ENCODE measurements around the gene SMLR1.

SMLR1 gene

DNA sequence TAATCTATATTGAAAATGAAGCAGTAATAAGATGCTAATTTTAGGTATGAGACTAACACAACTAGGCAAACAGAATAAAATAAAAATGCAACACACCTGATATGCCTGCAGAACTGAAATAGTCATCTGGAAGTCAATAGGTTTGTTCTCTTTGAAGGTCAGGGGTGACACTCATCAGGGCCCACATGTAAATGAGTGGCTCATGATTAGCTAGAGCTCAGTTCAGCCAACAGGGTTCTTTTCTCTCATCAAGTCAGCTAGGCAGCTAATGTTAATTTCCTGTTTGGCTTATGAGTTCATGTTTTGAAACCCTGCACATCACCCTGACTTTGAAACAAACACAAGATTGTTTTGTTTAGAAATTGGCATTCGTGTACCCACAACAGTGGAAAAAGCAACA lies 23.8 kb downstream of the SMLR1 start:
- H3K4me3 ChIP-seq (ENCODE audit: low read length, poor library complexity, severe bottlenecking) = no peak overlapping the region
- H3F3A ChIP-seq (ENCODE audit: low read depth) = no peaks in the 10 kb centered on the region
- no peak overlapping the region for H2AFZ ChIP-seq (ENCODE audit: low read length)
- no peaks in the 10 kb centered on the region for H3K79me2 ChIP-seq (ENCODE audit: insufficient read depth, low read length)
- no peak overlapping the region for H3K4me2 ChIP-seq (ENCODE audit: low read depth, low read length, poor library complexity, severe bottlenecking)
- H4K20me1 ChIP-seq (ENCODE audit: insufficient read depth, low read length, poor library complexity, severe bottlenecking) = no peaks in the 10 kb centered on the region
- H3K9me2 ChIP-seq (replicated peaks; ENCODE audit: low read depth, low read length) = no peaks in the 10 kb centered on the region
- H3K36me3 ChIP-seq (ENCODE audit: insufficient read depth, low read length) = peaks cover 4% of the 10 kb centered on the region; the same call in 1 of the 2 replicates
- peaks cover 10% of the 10 kb centered on the region for H3K4me1 ChIP-seq (ENCODE audit: insufficient read depth, low read length, poor library complexity, severe bottlenecking)
- no peak overlapping the region for H3K9ac ChIP-seq (ENCODE audit: low read depth, low read length, poor library complexity, severe bottlenecking)
- H3K27me3 ChIP-seq (ENCODE audit: insufficient read depth, low read length, poor library complexity, severe bottlenecking) = no peaks in the 10 kb centered on the region
- TF ChIP-seq EZH2phosphoT487 (IDR thresholded peaks at IDR 0.05; ENCODE audit: borderline replicate concordance) = no peak
- TF ChIP-seq, protein P1, sequence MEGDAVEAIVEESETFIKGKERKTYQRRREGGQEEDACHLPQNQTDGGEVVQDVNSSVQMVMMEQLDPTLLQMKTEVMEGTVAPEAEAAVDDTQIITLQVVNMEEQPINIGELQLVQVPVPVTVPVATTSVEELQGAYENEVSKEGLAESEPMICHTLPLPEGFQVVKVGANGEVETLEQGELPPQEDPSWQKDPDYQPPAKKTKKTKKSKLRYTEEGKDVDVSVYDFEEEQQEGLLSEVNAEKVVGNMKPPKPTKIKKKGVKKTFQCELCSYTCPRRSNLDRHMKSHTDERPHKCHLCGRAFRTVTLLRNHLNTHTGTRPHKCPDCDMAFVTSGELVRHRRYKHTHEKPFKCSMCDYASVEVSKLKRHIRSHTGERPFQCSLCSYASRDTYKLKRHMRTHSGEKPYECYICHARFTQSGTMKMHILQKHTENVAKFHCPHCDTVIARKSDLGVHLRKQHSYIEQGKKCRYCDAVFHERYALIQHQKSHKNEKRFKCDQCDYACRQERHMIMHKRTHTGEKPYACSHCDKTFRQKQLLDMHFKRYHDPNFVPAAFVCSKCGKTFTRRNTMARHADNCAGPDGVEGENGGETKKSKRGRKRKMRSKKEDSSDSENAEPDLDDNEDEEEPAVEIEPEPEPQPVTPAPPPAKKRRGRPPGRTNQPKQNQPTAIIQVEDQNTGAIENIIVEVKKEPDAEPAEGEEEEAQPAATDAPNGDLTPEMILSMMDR (conservative IDR thresholded peaks at IDR 0.05; ENCODE audit: low read length) = no peak
- H3K9me3 ChIP-seq (ENCODE audit: insufficient read depth, low read depth, low read length) = no peaks in the 10 kb centered on the region

DNA sequence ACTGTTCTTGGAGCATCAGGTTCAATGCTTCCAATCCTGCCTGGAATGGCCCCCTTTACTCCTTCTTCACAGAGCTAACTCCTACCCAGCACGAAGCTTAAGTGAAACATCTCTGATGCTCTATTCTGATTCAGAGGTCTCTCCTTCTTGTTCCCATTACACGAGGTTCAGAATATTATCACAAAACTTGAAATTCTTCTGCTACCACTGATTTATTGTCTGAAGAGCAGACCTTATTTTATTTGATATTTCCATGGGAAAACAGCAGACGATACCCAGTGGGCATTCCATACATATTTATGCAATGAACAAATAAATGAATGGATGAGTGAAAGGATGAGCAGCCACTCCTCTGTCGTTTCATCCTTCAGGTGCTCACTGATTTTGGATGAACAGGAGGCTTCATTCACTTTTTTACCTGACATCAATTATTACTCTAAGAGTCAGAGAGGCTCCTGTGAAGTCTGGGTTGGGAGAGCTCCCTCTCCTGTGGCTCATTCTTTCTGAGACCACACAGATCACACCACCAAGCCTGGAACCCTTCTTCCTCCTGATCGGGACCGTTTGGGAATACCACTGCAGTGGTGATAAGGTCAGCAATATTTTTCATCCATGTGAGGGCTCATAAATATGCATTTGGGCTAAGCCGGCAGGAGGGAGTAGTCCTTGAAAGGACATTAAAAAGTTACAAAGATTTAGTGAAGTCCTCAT lies 25.8 kb downstream of the SMLR1 start:
- Histone ChIP-seq H3K27me3 (ENCODE audit: insufficient read depth, low read length, poor library complexity, severe bottlenecking) (no peaks in the 10 kb centered on the region), H2AFZ (ENCODE audit: low read length) (no peak overlapping the region), H3K36me3 (ENCODE audit: insufficient read depth, low read length) (peaks cover 4% of the 10 kb centered on the region; the same call in 1 of the 2 replicates), H3K9me3 (ENCODE audit: insufficient read depth, low read depth, low read length) (no peaks in the 10 kb centered on the region), H3K79me2 (ENCODE audit: insufficient read depth, low read length) (no peaks in the 10 kb centered on the region), H4K20me1 (ENCODE audit: insufficient read depth, low read length, poor library complexity, severe bottlenecking) (no peaks in the 10 kb centered on the region), H3K9ac (ENCODE audit: low read depth, low read length, poor library complexity, severe bottlenecking) (no peak overlapping the region), H3K4me2 (ENCODE audit: low read depth, low read length, poor library complexity, severe bottlenecking) (no peak overlapping the region), H3K4me3 (ENCODE audit: low read length, poor library complexity, severe bottlenecking) (no peak overlapping the region), H3F3A (ENCODE audit: low read depth) (no peaks in the 10 kb centered on the region), H3K9me2 (replicated peaks; ENCODE audit: low read depth, low read length) (no peaks in the 10 kb centered on the region), H3K4me1 (ENCODE audit: insufficient read depth, low read length, poor library complexity, severe bottlenecking) (peaks cover 10% of the 10 kb centered on the region)
- TF ChIP-seq, protein P1 (conservative IDR thresholded peaks at IDR 0.05; ENCODE audit: low read length) = no peak
- no peak for TF ChIP-seq EZH2phosphoT487 (IDR thresholded peaks at IDR 0.05; ENCODE audit: borderline replicate concordance)

DNA sequence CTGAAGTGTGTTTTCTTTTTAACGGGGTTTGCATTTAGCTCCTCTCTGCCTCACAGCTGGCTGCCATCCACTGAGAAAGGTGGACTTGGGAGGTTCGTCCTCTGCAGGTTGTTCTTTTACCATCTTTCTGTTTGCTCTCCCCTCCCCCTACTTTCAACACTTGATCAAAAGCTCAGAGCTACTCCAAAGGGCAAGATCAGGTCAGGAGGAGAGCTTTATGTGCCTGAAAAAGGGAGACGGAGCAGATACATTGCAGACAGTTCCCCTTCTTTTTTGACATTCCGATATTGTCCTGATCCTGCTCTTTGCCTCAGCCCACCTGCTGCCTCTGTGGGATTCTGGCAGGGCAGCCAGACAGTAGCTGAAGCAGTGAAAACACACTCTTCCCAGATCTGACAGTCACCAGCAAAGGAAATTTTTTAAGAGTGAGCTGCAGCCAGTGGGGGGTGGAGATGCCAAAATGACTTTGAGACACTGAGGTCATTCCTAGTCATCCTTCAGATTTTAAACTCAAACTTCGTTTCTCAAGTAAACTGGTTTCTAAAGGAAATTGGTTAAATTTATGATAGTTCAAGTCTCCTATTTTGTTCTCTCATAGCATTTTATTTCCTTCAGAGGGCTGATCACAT lies 26.5 kb downstream of the SMLR1 start:
- H3K9me3 ChIP-seq (ENCODE audit: insufficient read depth, low read depth, low read length) = no peaks in the 10 kb centered on the region
- H4K20me1 ChIP-seq (ENCODE audit: insufficient read depth, low read length, poor library complexity, severe bottlenecking) = no peaks in the 10 kb centered on the region
- peaks cover 8% of the 10 kb centered on the region for H3K4me1 ChIP-seq (ENCODE audit: insufficient read depth, low read length, poor library complexity, severe bottlenecking)
- H3F3A ChIP-seq (ENCODE audit: low read depth) = no peaks in the 10 kb centered on the region
- no peak overlapping the region for H3K4me2 ChIP-seq (ENCODE audit: low read depth, low read length, poor library complexity, severe bottlenecking)
- H3K27me3 ChIP-seq (ENCODE audit: insufficient read depth, low read length, poor library complexity, severe bottlenecking) = no peaks in the 10 kb centered on the region
- peaks cover 4% of the 10 kb centered on the region; the same call in 1 of the 2 replicates for H3K36me3 ChIP-seq (ENCODE audit: insufficient read depth, low read length)
- no peak for TF ChIP-seq EZH2phosphoT487 (IDR thresholded peaks at IDR 0.05; ENCODE audit: borderline replicate concordance)
- TF ChIP-seq, protein P1 (conservative IDR thresholded peaks at IDR 0.05; ENCODE audit: low read length) = no peak
- H3K9ac ChIP-seq (ENCODE audit: low read depth, low read length, poor library complexity, severe bottlenecking) = no peak overlapping the region
- H3K79me2 ChIP-seq (ENCODE audit: insufficient read depth, low read length) = no peaks in the 10 kb centered on the region
- no peak overlapping the region for H2AFZ ChIP-seq (ENCODE audit: low read length)
- H3K4me3 ChIP-seq (ENCODE audit: low read length, poor library complexity, severe bottlenecking) = no peak overlapping the region
- no peaks in the 10 kb centered on the region for H3K9me2 ChIP-seq (replicated peaks; ENCODE audit: low read depth, low read length)
